Measurements from ENCODE around the gene CTNNAL1.
A peak's percentile ranks its signal among the peaks of the same experiment; 100 is the strongest.

The CTNNAL1 gene

DNA sequence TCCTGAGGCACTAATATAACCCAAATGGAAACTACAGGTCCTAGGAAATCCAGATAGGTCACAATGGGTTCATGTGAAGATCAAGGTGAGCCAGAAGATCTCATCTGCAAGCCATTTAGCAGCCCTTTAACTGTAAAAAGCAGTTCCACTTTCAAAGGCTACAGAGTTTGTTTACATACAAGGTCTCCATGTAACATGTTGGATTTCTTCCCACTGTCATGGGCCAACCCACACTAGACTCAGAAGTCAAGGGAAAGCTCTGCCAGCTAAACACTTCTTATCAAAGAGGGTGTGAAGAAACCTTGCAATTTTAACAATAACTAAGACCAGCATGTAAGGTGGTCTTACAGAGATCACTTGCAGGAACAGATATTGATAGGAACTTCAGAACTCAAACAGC, 3.8 kb upstream of the CTNNAL1 start:
- TF ChIP-seq, protein P1, sequence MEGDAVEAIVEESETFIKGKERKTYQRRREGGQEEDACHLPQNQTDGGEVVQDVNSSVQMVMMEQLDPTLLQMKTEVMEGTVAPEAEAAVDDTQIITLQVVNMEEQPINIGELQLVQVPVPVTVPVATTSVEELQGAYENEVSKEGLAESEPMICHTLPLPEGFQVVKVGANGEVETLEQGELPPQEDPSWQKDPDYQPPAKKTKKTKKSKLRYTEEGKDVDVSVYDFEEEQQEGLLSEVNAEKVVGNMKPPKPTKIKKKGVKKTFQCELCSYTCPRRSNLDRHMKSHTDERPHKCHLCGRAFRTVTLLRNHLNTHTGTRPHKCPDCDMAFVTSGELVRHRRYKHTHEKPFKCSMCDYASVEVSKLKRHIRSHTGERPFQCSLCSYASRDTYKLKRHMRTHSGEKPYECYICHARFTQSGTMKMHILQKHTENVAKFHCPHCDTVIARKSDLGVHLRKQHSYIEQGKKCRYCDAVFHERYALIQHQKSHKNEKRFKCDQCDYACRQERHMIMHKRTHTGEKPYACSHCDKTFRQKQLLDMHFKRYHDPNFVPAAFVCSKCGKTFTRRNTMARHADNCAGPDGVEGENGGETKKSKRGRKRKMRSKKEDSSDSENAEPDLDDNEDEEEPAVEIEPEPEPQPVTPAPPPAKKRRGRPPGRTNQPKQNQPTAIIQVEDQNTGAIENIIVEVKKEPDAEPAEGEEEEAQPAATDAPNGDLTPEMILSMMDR (IDR thresholded peaks at IDR 0.05; ENCODE audit: low read depth, low read length): no peak
- no peak for DNase-seq (ENCODE audit: extremely low read depth, low read depth)

DNA sequence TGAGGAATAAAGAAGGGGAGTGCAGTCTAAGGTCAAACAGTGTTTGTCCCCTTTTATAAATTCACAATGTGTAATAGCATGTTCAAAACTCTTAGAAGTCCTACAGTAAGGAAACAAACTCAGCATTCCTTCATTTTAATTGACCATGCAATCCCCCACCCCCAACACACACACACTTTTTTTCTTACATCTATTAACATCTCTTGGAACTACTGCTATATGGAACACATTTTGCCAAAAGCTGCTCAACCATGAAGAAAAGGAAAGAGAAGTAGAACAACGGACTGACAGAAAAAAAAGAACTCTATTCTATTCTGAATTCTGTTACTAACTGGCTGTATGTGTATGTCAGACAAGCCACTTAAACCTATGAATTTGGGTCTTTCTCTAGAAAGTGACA, 2.8 kb upstream of the CTNNAL1 start:
- no peak for DNase-seq (ENCODE audit: extremely low read depth, low read depth)
- TF ChIP-seq, protein P1 (IDR thresholded peaks at IDR 0.05; ENCODE audit: low read depth, low read length): no peak

DNA sequence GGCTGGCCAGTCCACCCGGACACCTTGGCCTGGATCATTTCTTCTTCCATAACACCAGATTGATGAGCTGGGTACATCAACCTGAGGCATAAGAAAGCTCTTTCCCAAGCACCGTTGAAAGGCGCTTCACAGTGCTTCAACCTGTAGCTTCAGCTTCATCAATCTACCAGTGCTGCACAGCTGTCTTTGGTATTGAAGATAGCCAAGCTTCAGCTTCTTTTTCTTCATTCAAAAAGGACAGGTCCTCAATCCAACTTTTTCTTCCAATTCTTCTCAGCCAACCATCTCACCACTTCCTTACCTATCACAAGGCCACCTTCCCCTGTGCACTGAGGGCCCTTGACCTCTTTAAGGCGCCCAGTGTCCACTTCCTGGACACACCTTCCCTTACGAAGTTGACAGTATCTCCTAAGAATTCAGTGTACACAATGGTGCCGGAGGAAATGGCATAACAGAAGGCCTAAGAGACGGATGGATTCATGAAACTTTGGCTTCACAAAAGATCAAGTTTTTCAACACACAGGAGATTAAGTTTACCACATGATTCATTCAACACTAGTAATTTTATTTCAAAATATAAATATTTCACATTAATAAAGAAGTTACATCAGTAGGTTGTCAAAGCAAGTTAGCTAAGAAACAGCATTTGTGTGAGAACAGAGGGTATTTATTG, 1.4 kb upstream of the CTNNAL1 start:
- no peak for DNase-seq (ENCODE audit: extremely low read depth, low read depth)
- TF ChIP-seq, protein P1 (IDR thresholded peaks at IDR 0.05; ENCODE audit: low read depth, low read length): no peak

DNA sequence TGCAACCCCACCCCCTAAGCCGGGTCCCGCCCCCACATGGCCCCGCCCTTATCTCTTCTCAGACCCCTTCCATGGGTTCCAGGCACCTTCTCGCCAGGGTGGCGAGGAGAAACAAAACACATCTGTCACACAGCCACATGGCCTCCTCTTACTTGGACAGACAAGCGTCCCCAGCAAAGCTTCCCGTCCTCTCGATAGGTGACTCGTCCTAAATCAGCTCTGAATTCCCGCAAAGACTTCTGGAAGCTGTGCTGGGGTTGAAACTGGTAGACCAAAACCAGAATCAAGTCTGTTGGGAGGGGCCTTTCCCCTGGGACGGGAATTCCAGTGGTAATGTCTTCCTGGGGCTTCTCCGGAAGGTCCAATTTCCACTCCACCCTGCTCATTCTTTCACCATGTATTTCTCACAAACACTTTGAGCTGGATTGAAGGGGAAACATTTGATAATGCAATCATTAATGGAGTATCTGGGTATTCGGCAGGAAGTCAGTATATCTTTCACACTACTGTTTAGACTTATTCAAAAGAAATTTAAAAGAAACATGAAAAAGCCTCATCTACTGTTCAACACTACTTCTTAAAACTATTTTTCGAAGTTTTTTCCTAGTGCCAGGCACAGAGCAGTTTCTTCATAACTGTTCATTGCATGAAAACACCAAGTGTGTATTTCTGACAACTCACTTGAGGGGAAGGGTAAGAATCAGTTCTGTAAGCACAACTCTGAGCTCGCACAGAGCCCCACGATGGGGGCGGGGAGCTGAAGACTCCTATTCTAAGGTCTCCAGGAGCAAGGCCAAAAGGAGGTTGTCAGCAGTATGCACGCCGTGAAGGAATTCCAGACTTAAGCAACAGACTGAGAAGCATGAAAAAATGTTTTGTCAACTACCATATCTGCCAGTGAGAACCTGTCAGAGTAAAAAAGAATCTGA, 644 bp upstream of the CTNNAL1 start:
- TF ChIP-seq, protein P1 (IDR thresholded peaks at IDR 0.05; ENCODE audit: low read depth, low read length): no peak
- no peak for DNase-seq (ENCODE audit: extremely low read depth, low read depth)

DNA sequence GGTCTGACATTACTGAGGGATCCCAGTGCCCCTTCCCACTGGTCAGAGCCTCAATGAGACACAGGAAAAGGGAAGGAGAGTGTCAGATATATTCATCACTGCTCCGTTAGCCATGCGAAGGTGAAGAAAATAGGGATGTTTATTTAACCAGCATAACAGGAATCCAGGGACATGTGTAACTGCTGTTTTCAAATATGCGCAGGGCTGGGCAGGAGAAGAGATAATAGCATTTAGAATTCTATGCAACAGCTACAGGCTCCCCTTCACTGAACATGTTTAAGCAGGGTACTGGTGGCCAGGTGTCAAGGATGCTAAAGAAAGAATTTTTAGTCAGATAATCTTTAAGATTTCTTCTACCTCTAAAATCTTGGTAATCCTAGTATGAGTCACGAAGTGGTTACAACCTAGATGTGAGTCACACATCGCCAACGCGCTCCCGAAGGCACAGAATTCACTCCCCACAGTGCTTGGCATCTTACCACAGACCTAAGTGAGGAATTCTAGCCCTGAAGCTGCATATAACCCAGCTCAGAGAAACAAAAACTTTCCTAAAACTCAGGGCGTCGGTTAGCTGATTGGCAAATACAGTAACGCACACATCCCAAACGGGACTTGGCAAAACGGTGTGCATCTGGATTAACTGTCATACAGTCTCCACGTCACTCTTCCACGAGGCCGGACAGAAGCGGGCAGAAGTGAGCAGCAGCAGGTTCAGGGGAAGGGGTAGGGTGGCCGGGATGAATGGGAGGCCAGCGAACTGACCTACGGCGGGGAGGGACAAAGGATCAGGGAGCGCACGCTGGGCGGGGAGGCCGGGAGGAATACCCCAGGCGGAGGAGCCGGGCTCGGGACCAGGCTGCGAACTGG, 1.1 kb downstream of the CTNNAL1 start:
- TF ChIP-seq, protein P1 (IDR thresholded peaks at IDR 0.05; ENCODE audit: low read depth, low read length): no peak
- DNase-seq (ENCODE audit: extremely low read depth, low read depth): peak; percentile 77

DNA sequence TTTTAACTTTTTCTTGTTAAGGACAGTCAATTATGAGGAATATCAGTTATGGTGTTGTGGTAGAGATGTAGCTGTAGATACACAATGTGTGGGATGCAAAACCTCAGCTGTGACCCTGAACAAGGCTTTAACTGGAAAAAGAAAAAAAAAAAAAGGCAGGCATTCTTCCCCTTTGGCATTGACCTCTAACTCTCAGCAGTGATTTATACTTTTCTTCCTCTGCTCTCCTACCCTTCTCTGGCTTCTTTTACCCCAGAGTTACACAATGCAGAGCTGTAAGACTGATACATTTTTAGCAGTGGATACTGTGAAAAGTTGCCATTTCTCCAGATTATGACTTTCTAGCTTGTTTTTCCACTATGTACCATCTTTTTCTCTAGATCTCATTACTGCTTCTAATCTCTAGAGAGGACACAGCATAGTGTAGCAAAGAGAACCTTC, 2.0 kb downstream of the CTNNAL1 start:
- TF ChIP-seq, protein P1 (IDR thresholded peaks at IDR 0.05; ENCODE audit: low read depth, low read length): no peak
- DNase-seq (ENCODE audit: extremely low read depth, low read depth): no peak

Measured in AG09319 (cell line).